Stomach (tissue), 4 donors: ENCODE data around the gene UBE2V1.

ENCODE experiments used
- EP300 ChIP-seq: sonication (generic); formaldehyde crosslinking; IDR thresholded peaks from one replicate; pipeline ENCODE4 v1.6.1; 2017; ENCODE audit warnings: antibody characterized with exemption
- POLR2A ChIP-seq, 4 donors: fragments of 450-650 bp; IDR thresholded peaks; one replicate each; pipeline ENCODE4 v1.6.1; 2016; ENCODE audit warnings: antibody characterized with exemption in 4 of 4, control low read depth in 2 of 4, mild to moderate bottlenecking in 1 of 4, moderate library complexity in 1 of 4
- TF ChIP-seq, protein P1 (sequence below), 7 experiments: fragments of 450-650 bp in 4 of 7; fragments of 200-600 bp in 3 of 7; sonication (generic) in 3 of 7; IDR thresholded peaks; one replicate each; pipeline ENCODE4 v1.5.1; 2016 to 2019; ENCODE audit warnings: antibody characterized with exemption in 7 of 7, control low read depth in 2 of 7, mild to moderate bottlenecking in 1 of 7

DNA sequence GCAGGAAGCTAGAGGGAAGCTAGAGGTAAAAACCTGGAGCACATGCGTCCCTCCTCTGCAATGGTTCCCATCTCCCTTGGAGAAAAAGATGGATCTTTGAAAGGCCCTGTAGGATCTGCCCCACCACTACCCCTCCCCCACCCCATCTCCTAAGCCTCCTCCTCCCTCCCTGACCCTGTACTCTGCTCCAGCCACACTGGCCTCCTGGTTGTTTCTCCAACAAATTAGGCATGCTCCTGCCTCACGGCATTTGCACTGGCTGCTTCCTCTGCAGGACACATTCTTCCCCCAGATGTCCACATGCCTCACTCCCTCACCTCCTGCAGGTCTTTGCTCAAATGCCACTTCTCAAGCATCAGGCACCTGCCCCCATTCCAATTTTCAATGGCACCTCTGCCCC lies 45.5 kb downstream of the UBE2V1 start:
- TF ChIP-seq, protein P1, sequence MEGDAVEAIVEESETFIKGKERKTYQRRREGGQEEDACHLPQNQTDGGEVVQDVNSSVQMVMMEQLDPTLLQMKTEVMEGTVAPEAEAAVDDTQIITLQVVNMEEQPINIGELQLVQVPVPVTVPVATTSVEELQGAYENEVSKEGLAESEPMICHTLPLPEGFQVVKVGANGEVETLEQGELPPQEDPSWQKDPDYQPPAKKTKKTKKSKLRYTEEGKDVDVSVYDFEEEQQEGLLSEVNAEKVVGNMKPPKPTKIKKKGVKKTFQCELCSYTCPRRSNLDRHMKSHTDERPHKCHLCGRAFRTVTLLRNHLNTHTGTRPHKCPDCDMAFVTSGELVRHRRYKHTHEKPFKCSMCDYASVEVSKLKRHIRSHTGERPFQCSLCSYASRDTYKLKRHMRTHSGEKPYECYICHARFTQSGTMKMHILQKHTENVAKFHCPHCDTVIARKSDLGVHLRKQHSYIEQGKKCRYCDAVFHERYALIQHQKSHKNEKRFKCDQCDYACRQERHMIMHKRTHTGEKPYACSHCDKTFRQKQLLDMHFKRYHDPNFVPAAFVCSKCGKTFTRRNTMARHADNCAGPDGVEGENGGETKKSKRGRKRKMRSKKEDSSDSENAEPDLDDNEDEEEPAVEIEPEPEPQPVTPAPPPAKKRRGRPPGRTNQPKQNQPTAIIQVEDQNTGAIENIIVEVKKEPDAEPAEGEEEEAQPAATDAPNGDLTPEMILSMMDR (IDR thresholded peaks at IDR 0.05) = no peak
- TF ChIP-seq POLR2A (IDR thresholded peaks at IDR 0.05) = no peak
- no peak for TF ChIP-seq EP300
